Endothelial cell of umbilical vein (primary cell): ENCODE data around the gene TFB2M. TPM values are rescaled to one million over a fixed set of nuclear protein-coding genes. Genes with fewer than 3 reads are reported as not detected.

Experiments used
- BruUV-seq: library from RNA; stranded (reverse); fragments of 400-500 nt; replicated peaks from 2 replicates; lab custom pipeline; 2021; lab: Mats Ljungman, UMichigan
- CTCF ChIA-PET: fragments of 300-600, 350-600 bp; sonication (Branson Sonifier 250); formaldehyde crosslinking; loops from one replicate; lab custom pipeline; 2021; ENCODE audit warnings: antibody characterized with exemption, inconsistent platforms; lab: Charles Lee
- POLR2A ChIA-PET: fragments of 300-600, 350-600 bp; sonication (Branson Sonifier 250); formaldehyde crosslinking; loops from one replicate; lab custom pipeline; 2021; ENCODE audit warnings: antibody characterized with exemption, inconsistent platforms; lab: Charles Lee
- DNase-seq: peaks from one replicate; pipeline ENCODE4 v3.0.0-alpha.2; 2011; ENCODE audit warnings: low read depth, low spot score
- FAIRE-seq: peaks from 2 replicates; lab custom pipeline; 2011; peaks lifted over from hg19 to GRCh38; lab: Jason Lieb, UNC
- H2AFZ ChIP-seq: 2 replicates; pipeline ENCODE4 v1.6.0; 2012; ENCODE audit warnings: low read depth, low read length, control low read depth, inconsistent platforms
- H3K27ac ChIP-seq: 2 replicates; pipeline ENCODE4 v1.5.1; 2011; ENCODE audit warnings: low read depth, mild to moderate bottlenecking, control low read depth, low read length, moderate library complexity; ENCODE audit not compliant: insufficient read depth
- H3K27me3 ChIP-seq, 2 experiments: 2 replicates each; pipeline versions ENCODE4 v1.6.0 to v1.6.1; 2011; ENCODE audit warnings: low read length in 2 of 2, mixed read lengths in 1 of 2; ENCODE audit not compliant: control insufficient read depth in 2 of 2, insufficient read depth in 2 of 2
- H3K36me3 ChIP-seq, 2 experiments: 2 replicates in 1 of 2; 3 replicates in 1 of 2; pipeline ENCODE4 v1.5.1; 2011; ENCODE audit warnings: low read length in 2 of 2, mild to moderate bottlenecking in 1 of 2, moderate library complexity in 1 of 2; ENCODE audit not compliant: control insufficient read depth in 2 of 2, insufficient read depth in 2 of 2; ENCODE audit errors: extremely low read depth in 1 of 2
- H3K4me1 ChIP-seq: 3 replicates; pipeline ENCODE4 v1.5.1; 2011; ENCODE audit warnings: mild to moderate bottlenecking, low read length; ENCODE audit not compliant: control insufficient read depth, insufficient read depth; ENCODE audit errors: extremely low read depth
- H3K4me2 ChIP-seq: 2 replicates; pipeline ENCODE4 v1.6.1; 2011; ENCODE audit warnings: low read length, control low read depth, mixed read lengths; ENCODE audit not compliant: insufficient read depth
- H3K4me3 ChIP-seq, 3 experiments: fragments of 200-600 bp in 1 of 3; sonication (generic), shearing (Covaris generic) in 1 of 3; replicated peaks in 1 of 3; 2 replicates each; pipeline ENCODE4 v1.5.1; 2011 to 2016; ENCODE audit warnings: control low read depth in 3 of 3, low read length in 3 of 3, mild to moderate bottlenecking in 2 of 3, inconsistent platforms in 1 of 3, low read depth in 1 of 3, moderate library complexity in 1 of 3; ENCODE audit not compliant: insufficient read depth in 1 of 3
- H3K79me2 ChIP-seq: 2 replicates; pipeline ENCODE4 v1.6.0; 2012; ENCODE audit warnings: low read length, inconsistent platforms; ENCODE audit not compliant: control insufficient read depth, insufficient read depth
- H3K9ac ChIP-seq: replicated peaks from 2 replicates; pipeline ENCODE3; 2011; ENCODE audit warnings: low read length, control low read depth; ENCODE audit not compliant: insufficient read depth; ENCODE audit errors: extremely low read depth
- H3K9me1 ChIP-seq: replicated peaks from 3 replicates; pipeline ENCODE4 v1.6.0; 2011; ENCODE audit warnings: mild to moderate bottlenecking, low read length; ENCODE audit not compliant: control insufficient read depth, insufficient read depth; ENCODE audit errors: extremely low read depth
- H3K9me3 ChIP-seq: replicated peaks from 2 replicates; pipeline ENCODE4 v1.5.1; 2012; ENCODE audit warnings: low read length, inconsistent platforms; ENCODE audit not compliant: control insufficient read depth, insufficient read depth
- H4K20me1 ChIP-seq: replicated peaks from 2 replicates; pipeline ENCODE3; 2011; ENCODE audit warnings: mild to moderate bottlenecking, low read length; ENCODE audit not compliant: control insufficient read depth, insufficient read depth; ENCODE audit errors: extremely low read depth
- CTCF ChIP-seq, 2 donors: IDR thresholded peaks; 1 replicate in 1 of 2; 2 replicates in 1 of 2; pipeline ENCODE4 v1.5.1; 2011; ENCODE audit warnings: low read length in 2 of 2, mild to moderate bottlenecking in 2 of 2, moderate library complexity in 2 of 2, control low read depth in 1 of 2, inconsistent platforms in 1 of 2, low read depth in 1 of 2; ENCODE audit not compliant: insufficient read depth in 1 of 2; ENCODE audit errors: extremely low read depth in 1 of 2
- EZH2 ChIP-seq: IDR thresholded peaks from 2 replicates; pipeline ENCODE4 v1.6.1; 2012; ENCODE audit warnings: borderline replicate concordance, low read depth, mild to moderate bottlenecking, moderate library complexity, low read length, inconsistent platforms; ENCODE audit not compliant: severe bottlenecking
- FOS ChIP-seq: IDR thresholded peaks from 2 replicates; pipeline ENCODE4 v1.6.1; 2011; ENCODE audit warnings: mild to moderate bottlenecking, low read length, moderate library complexity, borderline replicate concordance; ENCODE audit not compliant: insufficient read depth
- GATA2 ChIP-seq: IDR thresholded peaks from 2 replicates; pipeline ENCODE4 v1.7.0; 2011; ENCODE audit warnings: low read depth, mild to moderate bottlenecking, moderate library complexity, mixed read lengths, low read length; ENCODE audit not compliant: insufficient read length, insufficient read depth
- JUN ChIP-seq: IDR thresholded peaks from 2 replicates; pipeline ENCODE4 v1.6.1; 2011; ENCODE audit warnings: borderline replicate concordance, low read depth; ENCODE audit not compliant: insufficient read length, insufficient read depth
- MAX ChIP-seq: IDR thresholded peaks from 2 replicates; pipeline ENCODE4 v1.6.1; 2011; ENCODE audit not compliant: insufficient read depth, insufficient read length
- MYC ChIP-seq: IDR thresholded peaks from one replicate; pipeline ENCODE4 v1.6.1; 2011; ENCODE audit warnings: mild to moderate bottlenecking, low read depth, low read length
- POLR2A ChIP-seq: IDR thresholded peaks from 2 replicates; pipeline ENCODE4 v1.6.1; 2012; ENCODE audit warnings: low read depth, mild to moderate bottlenecking, control low read depth, low read length
- POLR2AphosphoS5 ChIP-seq: IDR thresholded peaks from 2 replicates; pipeline ENCODE4 v1.6.1; 2012; ENCODE audit warnings: low read depth, mild to moderate bottlenecking, control low read depth, low read length, moderate library complexity; ENCODE audit not compliant: insufficient read depth
- dilution Hi-C: fragments of 300-500 bp; cut with MboI; formaldehyde crosslinking; loops from one replicate; pipeline ENCODE4 v1.15.0; 2019; ENCODE audit warnings: low sequenced_read_pairs; ENCODE audit not compliant: extremely low pct_ligation_motif_present
- intact Hi-C: fragments of 100-400 bp; cut with micrococcal nuclease; formaldehyde crosslinking; loops from one replicate; pipeline ENCODE4 v1.10.0; 2022
- polyA plus RNA-seq, 4 experiments: library from polyadenylated mRNA; depleted of rRNA in 3 of 4; stranded (reverse) in 3 of 4; unstranded in 1 of 4; fragments of >200 nt; gene quantifications; 2 replicates each; pipeline versions ENCODE4 v1.2.1 to v1.2.3, GENCODE V29; 2011 to 2012; ENCODE audit warnings: missing spikeins in 1 of 4
- total RNA-seq: library from RNA; stranded (reverse); gene quantifications from 2 replicates; pipeline ENCODE4 v1.2.3, GENCODE V29; 2021

The TFB2M gene
- total and polyA plus RNA-seq, 2 donors (not counting 3 experiments of a cell fraction or from before 2014, with no cell fraction given): 8.4 to 14.8 TPM

- H3K36me3 ChIP-seq: no peaks in the 10 kb centered on the region
- H3K4me3 ChIP-seq: no peak overlapping the region
- FAIRE-seq (no peak), DNase-seq (no peak)
- peaks cover 4% of the 10 kb centered on the region for H3K9me3 ChIP-seq
- peaks cover 6% of the 10 kb centered on the region for H3K4me1 ChIP-seq
- H3K9ac ChIP-seq: no peak overlapping the region
- no peak overlapping the region for H2AFZ ChIP-seq
- no TSS peak for BruUV-seq
- intact Hi-C loops: no loop called here
- no peaks in the 10 kb centered on the region for H3K79me2 ChIP-seq
- no peaks in the 10 kb centered on the region for H4K20me1 ChIP-seq
- CTCF ChIA-PET: no interaction called here
- H3K27ac ChIP-seq: no peak overlapping the region
- POLR2A ChIA-PET: no interaction called here
- no peaks in the 10 kb centered on the region for H3K9me1 ChIP-seq
- dilution Hi-C loops: no loop called here
- TF ChIP-seq EZH2 (no peak), JUN (no peak), MAX (no peak), POLR2AphosphoS5 (no peak), MYC (no peak), GATA2 (no peak), CTCF (IDR thresholded peaks at IDR 0.05; ENCODE audit: extremely low read depth in 1 of 2, insufficient read depth in 1 of 2, low read depth in 1 of 2, low read length in 2 of 2) (no peak), FOS (no peak), POLR2A (no peak)
- H3K27me3 ChIP-seq: no peaks in the 10 kb centered on the region
- no peak overlapping the region for H3K4me2 ChIP-seq
Observed at GRCh38 chr1:246510147-246511030, 55.7 kb downstream of the TFB2M start.
